Spleen (tissue), 11 donors: Measurements from ENCODE around the gene CCDC38. TPM values are rescaled to one million over a fixed set of nuclear protein-coding genes. Genes with fewer than 3 reads are reported as not detected.

ENCODE experiments used
- DNase-seq: peaks from one replicate; pipeline ENCODE4 v3.0.0-alpha.2; 2020
- H3K27ac ChIP-seq, 8 donors: fragments of 200-600 bp; sonication (generic) in 7 of 8; 1 replicate in 4 of 8; 2 replicates in 4 of 8; pipeline versions ENCODE4 v1.5.0 to v1.8.0; 2016 to 2021; ENCODE audit warnings: inconsistent platforms in 4 of 8, mild to moderate bottlenecking in 4 of 8, moderate library complexity in 1 of 8
- H3K27me3 ChIP-seq, 7 donors: fragments of 200-600 bp; sonication (generic) in 6 of 7; replicated peaks in 1 of 7; 1 replicate in 4 of 7; 2 replicates in 3 of 7; pipeline versions ENCODE4 v1.5.0 to v1.8.0; 2016 to 2021; ENCODE audit warnings: inconsistent platforms in 3 of 7, mild to moderate bottlenecking in 1 of 7
- H3K36me3 ChIP-seq, 6 donors: fragments of 200-600 bp; sonication (generic) in 5 of 6; 1 replicate in 4 of 6; 2 replicates in 2 of 6; pipeline versions ENCODE4 v1.5.0 to v1.8.0; 2016 to 2021; ENCODE audit warnings: inconsistent platforms in 2 of 6
- H3K4me1 ChIP-seq, 6 donors: fragments of 200-600 bp; sonication (generic) in 5 of 6; 1 replicate in 3 of 6; 2 replicates in 3 of 6; pipeline versions ENCODE4 v1.5.0 to v1.8.0; 2016 to 2021; ENCODE audit warnings: inconsistent platforms in 3 of 6
- H3K4me3 ChIP-seq, 8 donors: fragments of 200-600 bp; sonication (generic) in 7 of 8; 1 replicate in 4 of 8; 2 replicates in 4 of 8; pipeline versions ENCODE4 v1.5.0 to v1.8.0; 2016 to 2021; ENCODE audit warnings: inconsistent platforms in 4 of 8, mild to moderate bottlenecking in 4 of 8, moderate library complexity in 2 of 8
- H3K9me3 ChIP-seq, 8 donors: fragments of 200-600 bp; sonication (generic) in 7 of 8; 1 replicate in 4 of 8; 2 replicates in 4 of 8; pipeline versions ENCODE4 v1.5.0 to v1.8.0; 2016 to 2021; ENCODE audit warnings: inconsistent platforms in 4 of 8
- CTCF ChIP-seq, 11 experiments: fragments of 200-600 bp in 7 of 11; fragments of 450-650 bp in 4 of 11; sonication (generic) in 4 of 11; IDR thresholded peaks in 8 of 11; conservative IDR thresholded peaks in 3 of 11; 1 replicate in 7 of 11; 2 replicates in 4 of 11; pipeline versions ENCODE4 v1.4.0 to v1.8.0; 2016 to 2021; ENCODE audit warnings: antibody characterized with exemption in 11 of 11, inconsistent platforms in 4 of 11, mild to moderate bottlenecking in 1 of 11
- POLR2A ChIP-seq, 3 donors: fragments of 450-650 bp; IDR thresholded peaks; one replicate each; pipeline ENCODE4 v1.5.1; 2017; ENCODE audit warnings: antibody characterized with exemption in 3 of 3, mild to moderate bottlenecking in 1 of 3
- POLR2AphosphoS5 ChIP-seq, 3 donors: sonication (generic); formaldehyde crosslinking; IDR thresholded peaks; one replicate each; pipeline ENCODE4 v1.5.1; 2017; ENCODE audit warnings: antibody characterized with exemption in 3 of 3
- WGBS, 5 donors: extraction: QIAGEN DNeasy Blood & Tissue Kit in 3 of 5; methylation state at CpG; one replicate each; pipeline versions ENCODE4 v1.1.5 to v1.1.7; 2013 to 2018; 5-methylcytosine and 5-hydroxymethylcytosine counted together
- intact Hi-C: fragments of 100-400 bp; cut with DNase I; formaldehyde crosslinking; loops from one replicate; pipeline ENCODE4 v1.15.0; 2023; ENCODE audit warnings: low total_unique reads
- polyA plus RNA-seq, 3 donors: library from polyadenylated mRNA; stranded (reverse); fragments of 200-250 nt; gene quantifications; one replicate each; pipeline ENCODE4 v1.2.1, GENCODE V29; 2013
- total RNA-seq, 7 donors: library from RNA; depleted of rRNA in 3 of 7; stranded (reverse); fragments of >200 nt in 3 of 7; fragmentation: NEBNext Ultra II Directional in 4 of 7; extraction: Animal tissue kit (Norgen Biotek cat#: 25700) in 4 of 7; gene quantifications; one replicate each; pipeline versions ENCODE4 v1.1.0 to v1.2.1, GENCODE V29; 2016 to 2021
- donor health status: healthy with polysubstance abuse.
- donor health status: DM: no; HTN: no; CAD: no; lungs with moderate emphysema.
- donor health status: DM: no; HTN: no; CAD: no.
- donor health status: Bipolar disorder and iron deficiency.
- donor health status: healthy.
- donor health status: DM: no; HTN: no; CAD: no.
- donor health status: DM: yes; HTN: yes; CAD: no.

The CCDC38 gene
- total and polyA plus RNA-seq, 10 donors = 0.34 to 2.1 (median 0.86) TPM; not detected in 1

- Histone ChIP-seq H3K9me3 (no peaks in the 10 kb centered on the region), H3K4me3 (peak overlapping the region in 5 of 8 donors; percentile 89 to 94 (median 90)), H3K27me3 (peaks cover 0 to 7% (median 0%) of the 10 kb centered on the region in 7 donors), H3K36me3 (peaks cover 2 to 19% (median 16%) of the 10 kb centered on the region in 6 donors), H3K4me1 (peaks cover 16 to 41% (median 33%) of the 10 kb centered on the region in 6 donors), H3K27ac (no peak overlapping the region)
- WGBS, 5 donors = 40 to 68% (median 45%) methylated on average over 18 of the region's 18 CpGs
- DNase-seq = no peak
- no peak for TF ChIP-seq POLR2A (IDR thresholded peaks at IDR 0.05)
- no peak for TF ChIP-seq POLR2AphosphoS5 (IDR thresholded peaks at IDR 0.05)
- no peak for TF ChIP-seq CTCF (IDR thresholded peaks at IDR 0.05 in 8 of 11, conservative IDR thresholded peaks at IDR 0.05 in 3 of 11)
- intact Hi-C loops = no loop called here
Observed at GRCh38 chr12:95857799-95858198, 84.6 kb downstream of the CCDC38 start.

GRCh38 chr12:95857156-95857555 lies 85.3 kb downstream of the CCDC38 start:
- Histone ChIP-seq H3K36me3 (peaks cover under 1 to 12% (median 11%) of the 10 kb centered on the region in 6 donors), H3K27ac (no peak overlapping the region), H3K4me1 (peaks cover 16 to 41% (median 33%) of the 10 kb centered on the region in 6 donors), H3K4me3 (no peak overlapping the region), H3K27me3 (peaks cover 0 to 7% (median 0%) of the 10 kb centered on the region in 7 donors), H3K9me3 (no peaks in the 10 kb centered on the region)
- TF ChIP-seq POLR2A (IDR thresholded peaks at IDR 0.05) (no peak), CTCF (IDR thresholded peaks at IDR 0.05 in 8 of 11, conservative IDR thresholded peaks at IDR 0.05 in 3 of 11) (no peak), POLR2AphosphoS5 (IDR thresholded peaks at IDR 0.05) (no peak)
- 93 to 97% (median 95%) methylated on average over 7 of the region's 7 CpGs for WGBS, 5 donors
- intact Hi-C loops = no loop called here
- no peak for DNase-seq

- no peak for TF ChIP-seq CTCF (IDR thresholded peaks at IDR 0.05 in 8 of 11, conservative IDR thresholded peaks at IDR 0.05 in 3 of 11)
- no peak for TF ChIP-seq POLR2AphosphoS5 (IDR thresholded peaks at IDR 0.05)
- no peak for TF ChIP-seq POLR2A (IDR thresholded peaks at IDR 0.05)
- Histone ChIP-seq H3K27me3 (peaks cover 0 to 7% (median 0%) of the 10 kb centered on the region in 7 donors), H3K4me1 (no peaks in the 10 kb centered on the region), H3K27ac (no peak overlapping the region), H3K4me3 (no peak overlapping the region), H3K9me3 (no peaks in the 10 kb centered on the region), H3K36me3 (no peaks in the 10 kb centered on the region)
- no peak for DNase-seq
- 75 to 88% (median 83%) methylated on average over 4 of the region's 4 CpGs for whole genome bisulfite sequencing, 5 donors
- intact Hi-C loops = no loop called here
Observed at GRCh38 chr12:95852133-95852532, 90.3 kb downstream of the CCDC38 start.

GRCh38 chr12:95851606-95852005 lies 90.8 kb downstream of the CCDC38 start:
- WGBS, 5 donors = 31 to 46% (median 37%) methylated on average over 3 of the region's 3 CpGs
- DNase-seq = no peak
- no peak overlapping the region for H3K4me3 ChIP-seq
- TF ChIP-seq POLR2A (IDR thresholded peaks at IDR 0.05) (no peak), POLR2AphosphoS5 (IDR thresholded peaks at IDR 0.05) (no peak), CTCF (IDR thresholded peaks at IDR 0.05 in 8 of 11, conservative IDR thresholded peaks at IDR 0.05 in 3 of 11) (no peak)
- no peaks in the 10 kb centered on the region for H3K36me3 ChIP-seq
- H3K27me3 ChIP-seq = peaks cover 0 to 9% (median 0%) of the 10 kb centered on the region in 7 donors
- H3K27ac ChIP-seq = no peak overlapping the region
- no peaks in the 10 kb centered on the region for H3K4me1 ChIP-seq
- H3K9me3 ChIP-seq = no peaks in the 10 kb centered on the region
- intact Hi-C loops = no loop called here
